ENCODE measurements around the gene OR2A5. TPM values are rescaled to one million over a fixed set of nuclear protein-coding genes. Genes with fewer than 3 reads are reported as not detected.

Gene OR2A5, protein sequence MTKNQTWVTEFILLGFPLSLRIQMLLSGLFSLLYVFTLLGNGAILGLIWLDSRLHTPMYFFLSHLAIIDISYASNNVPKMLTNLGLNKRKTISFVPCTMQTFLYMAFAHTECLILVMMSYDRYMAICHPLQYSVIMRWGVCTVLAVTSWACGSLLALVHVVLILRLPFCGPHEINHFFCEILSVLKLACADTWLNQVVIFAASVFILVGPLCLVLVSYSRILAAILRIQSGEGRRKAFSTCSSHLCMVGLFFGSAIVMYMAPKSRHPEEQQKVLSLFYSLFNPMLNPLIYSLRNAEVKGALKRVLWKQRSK
- total RNA-seq, result not detected in 2 replicates

GRCh38 chr7:144048648-144049047 is at the start of gene OR2A5:
TSS of gene OR2A5 (plus strand) at chr7:144048948. CDS start at chr7:144050402, 1,454 bp downstream.

DNA sequence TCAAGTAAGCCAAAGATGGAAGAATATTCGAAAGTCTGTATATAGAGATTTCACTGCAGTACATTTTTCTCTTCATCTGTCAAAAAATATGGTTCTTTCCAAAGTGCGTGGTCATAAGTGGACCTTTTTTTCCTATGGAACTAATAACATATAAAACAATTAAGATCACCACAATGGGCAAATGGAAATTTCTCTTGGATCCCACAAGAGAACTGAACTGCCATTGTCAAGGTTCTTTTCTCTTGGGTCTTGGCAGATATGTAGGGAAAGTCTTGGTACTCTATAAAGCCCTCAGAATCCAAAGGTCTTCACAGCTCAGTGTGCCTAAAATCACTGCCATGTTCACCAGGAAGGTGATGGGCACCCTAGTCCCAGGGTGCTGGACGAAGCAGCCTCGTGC is 48.7 kb upstream of the OR2A5 start, which contains the start of gene OR6B1:
TSS of gene OR6B1 (plus strand) at position 301 of the 400 bp plus-strand sequence. CDS start 3,677 bp downstream, outside the sequence.

GRCh38 chr7:144069511-144069910 is 20.8 kb downstream of the OR2A5 start, which contains the start of gene OR2A25:
TSS of gene OR2A25 (plus strand) at chr7:144069811. CDS start at chr7:144074220, 4,409 bp downstream.

DNA sequence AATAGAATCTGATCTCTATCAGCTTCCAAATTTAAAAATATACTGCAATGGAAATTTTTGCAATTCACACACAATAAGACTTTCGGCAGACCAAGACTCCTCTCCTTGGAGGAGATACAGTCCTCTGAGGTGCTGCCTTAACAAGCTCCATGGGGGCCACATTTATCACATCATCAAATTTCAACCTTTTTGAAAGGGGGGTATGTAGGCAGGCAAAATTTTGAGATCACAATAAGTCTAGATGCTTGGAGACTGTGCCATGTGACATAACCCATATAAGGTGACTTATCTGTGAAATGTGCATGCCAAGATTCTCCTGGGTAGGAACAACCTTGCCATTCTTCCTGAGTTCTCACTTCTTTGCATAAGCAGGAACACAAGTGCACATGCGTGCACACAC is 37.2 kb downstream of the OR2A5 start, which contains the start of gene OR2A12:
TSS of gene OR2A12 (plus strand) at position 301 of the 400 bp plus-strand sequence. CDS start 8,830 bp downstream, outside the sequence.

Other genes starting within 250 kb of the OR2A5 start
- 36.8 and 45.7 TPM in 2 replicates for gene TCAF1, start 146.8 kb upstream of the OR2A5 start, total RNA-seq
- not detected in 2 replicates for gene OR2F2, start 113.7 kb upstream of the OR2A5 start, total RNA-seq
- gene OR2F1, start 94.1 kb upstream of the OR2A5 start, total RNA-seq, result not detected in 2 replicates
- gene OR6B1, start 48.6 kb upstream of the OR2A5 start, total RNA-seq, result not detected in 2 replicates
- gene OR2A25, start 20.9 kb downstream of the OR2A5 start, total RNA-seq, result not detected in 2 replicates
- gene OR2A12, start 37.3 kb downstream of the OR2A5 start, total RNA-seq, result not detected in 2 replicates
- not detected in 2 replicates for gene OR2A2, start 60.6 kb downstream of the OR2A5 start, total RNA-seq
- not detected in 2 replicates for gene OR2A14, start 74.2 kb downstream of the OR2A5 start, total RNA-seq
- gene CTAGE4, start 134.5 kb downstream of the OR2A5 start, total RNA-seq, result 0.09 and 0.32 TPM in 2 replicates
- gene ARHGEF35, start 146.9 kb downstream of the OR2A5 start, total RNA-seq, result 2.5 and 2.7 TPM in 2 replicates
- under 0.01 TPM in 1 of 2 replicates, not detected in the other for gene OR2A42, start 190.7 kb downstream of the OR2A5 start, total RNA-seq
- gene OR2A7, start 215.8 kb downstream of the OR2A5 start, total RNA-seq, result 0.09 TPM in 1 of 2 replicates, not detected in the other
- gene CTAGE8, start 220.3 kb downstream of the OR2A5 start, total RNA-seq, result 0.16 and 0.60 TPM in 2 replicates

All from bronchial smooth muscle cell (primary cell).